Hippocampal formation (tissue), 2 donors: ENCODE results near the gene CDC45.

Source experiments
- DNase-seq, 2 donors: peaks; one replicate each; lab custom pipeline; 2025; lab: John Stamatoyannopoulos, UW

Gene CDC45

DNA sequence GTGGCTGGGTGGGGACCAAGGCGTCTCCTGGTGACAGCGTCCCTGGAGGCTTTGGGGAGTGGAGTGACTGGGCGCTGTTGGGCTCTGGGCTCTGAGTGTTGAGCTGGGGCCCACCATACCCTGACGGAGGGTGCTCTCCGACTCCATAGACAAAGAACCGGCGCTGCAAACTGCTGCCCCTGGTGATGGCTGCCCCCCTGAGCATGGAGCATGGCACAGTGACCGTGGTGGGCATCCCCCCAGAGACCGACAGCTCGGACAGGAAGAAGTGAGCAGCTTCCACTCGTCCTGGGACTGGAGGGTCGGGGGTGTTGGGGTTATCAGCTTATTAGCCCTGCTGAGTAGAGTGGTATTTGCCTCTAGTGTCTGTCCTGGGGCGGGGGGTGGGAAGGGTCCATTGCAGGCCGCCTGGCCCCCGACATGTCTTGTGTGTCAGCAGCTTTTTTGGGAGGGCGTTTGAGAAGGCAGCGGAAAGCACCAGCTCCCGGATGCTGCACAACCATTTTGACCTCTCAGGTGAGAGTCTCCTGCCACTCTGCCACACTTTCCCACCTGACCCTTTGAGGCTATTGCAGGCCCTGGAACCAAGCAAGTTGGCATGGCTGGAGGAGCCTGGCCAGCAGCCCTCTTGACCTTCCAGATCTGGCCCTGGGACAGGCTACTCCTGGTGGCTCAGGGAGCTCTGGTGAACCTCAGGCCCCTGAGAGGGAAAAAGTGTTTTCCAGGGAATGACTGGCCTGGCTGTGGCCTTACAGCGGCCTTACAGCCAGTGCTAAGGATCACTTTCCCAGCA, 36.9 kb downstream of the CDC45 start:
- no peak for DNase-seq

DNA sequence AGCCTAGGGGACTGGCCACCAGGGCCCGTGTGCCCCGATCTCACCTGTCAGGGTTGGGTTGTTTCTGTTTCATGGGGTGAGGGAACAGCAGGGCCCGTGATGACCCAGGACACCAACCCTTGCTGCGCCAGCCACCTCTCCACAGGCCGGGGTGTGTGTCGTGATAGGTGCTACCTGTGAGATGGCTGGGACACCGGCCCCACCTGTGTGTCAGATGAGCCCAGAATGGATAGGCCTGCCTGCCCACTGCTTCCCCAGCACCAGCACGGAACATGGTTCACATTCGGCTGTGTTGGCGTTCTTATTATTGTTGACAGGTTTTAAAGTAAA, 37.4 kb downstream of the CDC45 start:
- DNase-seq = no peak

DNA sequence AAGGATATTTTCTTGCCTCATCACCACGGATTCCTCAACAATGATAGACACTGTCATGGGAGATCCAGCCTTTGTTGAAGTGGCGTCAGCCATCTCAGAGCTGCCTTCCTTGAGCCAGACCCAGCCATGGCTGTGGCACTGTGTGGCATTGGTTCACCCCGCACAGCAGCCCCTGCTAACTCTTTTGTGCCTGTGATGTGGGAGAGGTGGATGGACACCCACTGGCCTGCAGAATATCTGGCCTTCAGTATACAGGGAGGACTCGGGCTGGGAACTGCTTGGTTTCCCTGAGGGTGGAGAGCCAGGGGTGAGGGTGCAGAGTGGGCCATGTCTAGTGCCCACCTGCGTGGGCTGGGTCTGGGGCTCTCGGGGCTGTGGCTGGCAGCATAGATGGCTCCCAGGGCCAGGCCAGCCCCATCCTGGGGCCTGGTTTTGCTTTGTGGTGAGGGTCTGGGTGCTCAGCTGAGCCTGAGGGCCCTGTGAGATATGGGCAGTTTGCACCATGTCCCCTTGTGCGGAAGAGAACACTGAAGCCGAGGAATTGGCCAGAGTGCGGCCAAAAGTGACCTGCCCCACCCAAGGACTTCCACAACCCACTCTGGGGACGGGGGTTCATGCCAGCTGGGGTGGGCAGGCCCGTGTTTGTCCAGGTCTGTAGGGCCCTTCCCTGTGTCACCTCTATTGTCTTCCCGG, 38.3 kb downstream of the CDC45 start:
- no peak for DNase-seq

DNA sequence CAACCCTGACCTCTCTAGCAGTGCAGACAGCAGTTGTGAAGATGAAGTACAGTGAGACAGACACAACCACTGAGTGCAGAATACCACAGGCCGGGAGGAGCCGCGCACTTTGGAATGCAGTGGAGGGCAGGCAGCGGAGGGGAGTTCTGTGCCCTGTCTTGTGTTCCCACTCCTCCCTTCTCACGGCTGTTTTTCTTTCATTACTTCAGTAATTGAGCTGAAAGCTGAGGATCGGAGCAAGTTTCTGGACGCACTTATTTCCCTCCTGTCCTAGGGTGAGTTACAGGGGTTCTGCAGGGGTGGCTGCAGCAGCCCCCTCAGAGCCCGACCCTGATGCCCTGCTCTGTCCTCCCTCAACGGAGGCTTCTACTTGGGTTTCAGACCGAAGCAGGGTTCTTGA, 38.9 kb downstream of the CDC45 start:
- no peak for DNase-seq

DNA sequence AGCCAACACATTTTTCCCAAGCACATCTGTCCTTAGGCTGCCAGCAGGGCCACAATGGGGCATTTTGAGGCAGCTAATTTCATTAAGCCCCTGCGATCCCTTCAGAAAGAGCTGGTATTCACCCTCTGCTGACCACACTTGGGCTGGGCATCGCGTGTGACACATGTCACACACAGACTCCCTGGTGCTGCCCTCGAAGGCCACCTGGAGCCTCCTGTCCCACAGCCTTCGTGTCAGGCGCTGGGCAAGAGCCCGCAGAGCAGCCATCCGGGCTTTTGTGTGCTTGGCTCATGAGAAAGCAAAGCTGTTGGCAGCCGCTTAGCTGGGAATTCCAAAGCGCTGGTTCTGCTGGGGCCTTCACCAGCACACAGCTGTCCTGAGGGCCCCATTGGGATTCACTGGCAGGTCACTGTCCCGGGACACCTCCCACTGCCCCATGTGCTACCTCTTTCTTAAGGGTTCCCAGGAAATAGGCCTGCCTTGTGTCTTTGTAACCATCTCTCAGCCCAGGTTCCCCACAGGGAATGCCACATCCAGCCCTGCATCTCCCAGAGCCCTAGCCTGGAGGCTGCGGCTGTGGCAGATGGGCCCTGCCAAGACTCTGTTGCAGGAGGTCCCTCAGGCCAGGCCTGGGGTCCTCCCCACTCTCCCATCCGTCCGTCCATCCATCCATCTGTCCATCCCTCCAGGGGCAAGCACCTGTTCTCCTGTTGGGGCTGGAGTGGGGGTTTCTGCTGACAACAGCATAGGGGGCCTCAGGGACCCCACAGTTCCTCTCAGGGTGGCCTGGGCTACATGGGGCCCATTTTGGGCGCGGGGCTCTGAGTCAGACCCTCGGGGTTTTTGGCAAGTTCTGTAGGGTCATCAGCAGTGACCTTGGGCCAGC, 39.6 kb downstream of the CDC45 start:
- DNase-seq = no peak

DNA sequence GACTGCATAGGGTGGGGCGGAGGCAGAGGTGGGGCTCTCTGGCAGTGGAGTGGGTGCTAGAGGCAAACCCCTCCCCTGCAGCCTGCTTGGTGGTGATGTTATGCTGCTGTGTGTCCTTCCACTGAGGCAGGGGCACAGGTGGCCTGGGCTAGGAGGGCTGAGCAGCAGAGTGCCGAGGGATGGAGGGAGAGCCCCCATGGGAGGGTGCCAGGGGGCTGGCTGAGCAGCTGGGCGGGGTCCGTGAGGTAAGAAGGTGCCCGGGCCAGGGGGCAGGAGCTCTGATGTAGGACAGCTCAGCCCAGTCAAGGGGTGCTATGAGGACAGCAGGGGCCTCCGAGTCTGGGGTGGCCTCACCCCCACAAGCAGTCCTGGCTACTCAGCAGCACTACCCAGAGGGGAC, 40.3 kb downstream of the CDC45 start:
- no peak for DNase-seq

DNA sequence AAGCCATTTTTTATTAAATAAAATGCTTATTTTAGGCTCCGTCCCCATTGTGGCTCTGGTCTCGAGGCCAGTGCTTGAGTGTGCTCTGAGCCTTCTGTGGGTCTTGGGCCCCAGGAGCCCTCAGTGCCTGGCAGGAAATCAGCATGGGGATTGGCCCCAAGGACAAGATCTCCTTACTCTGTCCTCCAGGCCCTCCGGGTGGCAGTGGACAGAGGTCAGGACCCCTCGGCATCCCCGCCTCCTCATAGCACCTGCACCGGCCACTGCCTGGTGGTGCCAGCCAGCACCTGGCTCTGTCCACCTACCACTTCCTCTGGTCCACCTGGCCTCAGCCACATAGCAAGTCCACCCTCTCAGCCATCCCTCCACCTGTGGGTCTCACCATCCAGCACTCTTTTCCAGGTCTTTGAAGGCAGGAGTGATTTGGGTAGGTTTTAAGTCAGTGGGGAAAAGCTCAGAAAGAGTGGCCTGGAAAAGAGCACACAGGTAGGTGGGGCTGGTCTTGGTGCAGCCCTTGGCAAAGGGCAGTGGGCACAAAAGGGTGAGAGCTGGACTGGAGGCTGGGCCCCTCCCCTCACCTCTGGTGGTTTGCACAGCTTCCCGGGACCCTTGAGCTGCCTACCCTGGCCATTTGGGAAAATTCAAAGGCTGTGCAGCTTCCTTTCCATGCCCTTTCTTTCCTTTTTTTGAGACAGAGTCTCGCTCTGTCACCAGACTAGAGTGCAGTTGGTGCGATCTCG, 41.0 kb downstream of the CDC45 start:
- no peak for DNase-seq

DNA sequence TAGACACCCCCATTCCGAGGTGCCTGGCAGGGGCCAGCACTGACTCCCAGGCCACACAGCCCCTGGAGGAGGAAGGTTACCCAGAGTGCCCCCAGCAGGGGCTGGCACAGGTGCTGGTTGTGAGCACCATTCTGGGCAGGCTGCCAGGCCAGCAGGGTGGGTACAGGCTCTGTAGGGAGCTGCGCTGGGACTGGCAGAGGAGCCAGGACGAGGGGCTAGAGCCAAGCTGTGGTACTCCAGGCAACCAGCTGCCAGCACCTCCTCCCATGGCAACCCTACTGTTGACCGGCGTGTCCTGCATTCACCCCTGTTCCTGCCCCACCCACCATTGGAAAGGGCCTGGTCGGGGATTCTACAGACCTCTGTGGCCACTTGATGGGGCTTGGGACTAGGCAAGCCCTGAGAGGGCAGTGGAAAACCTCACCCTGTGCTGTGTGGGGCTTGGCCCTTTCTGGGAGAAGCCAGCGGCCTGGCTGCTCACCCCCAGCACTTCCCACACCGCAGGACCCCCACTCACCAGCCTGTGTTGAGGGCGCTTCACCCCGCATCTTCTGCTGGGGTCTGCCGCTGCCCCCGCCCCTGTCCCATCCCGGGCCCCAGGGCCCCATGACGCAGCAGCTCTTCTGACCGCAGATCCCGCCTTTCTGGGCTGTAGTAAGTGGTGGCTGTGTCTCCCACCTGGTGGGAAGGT, 42.6 kb downstream of the CDC45 start:
- peak; percentile 23 to 28 for DNase-seq

DNA sequence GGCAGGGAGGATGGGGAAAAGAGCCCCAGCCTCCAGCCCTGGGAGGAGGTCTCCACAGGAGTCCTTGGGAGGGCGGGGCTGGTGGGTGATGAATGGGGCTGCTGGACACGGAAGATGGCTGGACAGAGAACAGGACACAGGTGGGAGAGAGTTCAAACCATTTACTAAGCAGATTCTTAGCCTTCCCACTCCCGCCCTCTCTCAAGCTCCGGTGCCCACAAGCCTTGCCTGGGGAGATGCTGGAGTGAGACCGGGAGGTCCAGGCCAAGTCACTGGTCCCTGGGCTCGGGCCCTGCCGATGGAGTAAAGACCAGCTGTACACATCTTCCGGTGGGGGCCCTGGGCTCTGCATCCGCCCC, 43.1 kb downstream of the CDC45 start:
- no peak for DNase-seq

DNA sequence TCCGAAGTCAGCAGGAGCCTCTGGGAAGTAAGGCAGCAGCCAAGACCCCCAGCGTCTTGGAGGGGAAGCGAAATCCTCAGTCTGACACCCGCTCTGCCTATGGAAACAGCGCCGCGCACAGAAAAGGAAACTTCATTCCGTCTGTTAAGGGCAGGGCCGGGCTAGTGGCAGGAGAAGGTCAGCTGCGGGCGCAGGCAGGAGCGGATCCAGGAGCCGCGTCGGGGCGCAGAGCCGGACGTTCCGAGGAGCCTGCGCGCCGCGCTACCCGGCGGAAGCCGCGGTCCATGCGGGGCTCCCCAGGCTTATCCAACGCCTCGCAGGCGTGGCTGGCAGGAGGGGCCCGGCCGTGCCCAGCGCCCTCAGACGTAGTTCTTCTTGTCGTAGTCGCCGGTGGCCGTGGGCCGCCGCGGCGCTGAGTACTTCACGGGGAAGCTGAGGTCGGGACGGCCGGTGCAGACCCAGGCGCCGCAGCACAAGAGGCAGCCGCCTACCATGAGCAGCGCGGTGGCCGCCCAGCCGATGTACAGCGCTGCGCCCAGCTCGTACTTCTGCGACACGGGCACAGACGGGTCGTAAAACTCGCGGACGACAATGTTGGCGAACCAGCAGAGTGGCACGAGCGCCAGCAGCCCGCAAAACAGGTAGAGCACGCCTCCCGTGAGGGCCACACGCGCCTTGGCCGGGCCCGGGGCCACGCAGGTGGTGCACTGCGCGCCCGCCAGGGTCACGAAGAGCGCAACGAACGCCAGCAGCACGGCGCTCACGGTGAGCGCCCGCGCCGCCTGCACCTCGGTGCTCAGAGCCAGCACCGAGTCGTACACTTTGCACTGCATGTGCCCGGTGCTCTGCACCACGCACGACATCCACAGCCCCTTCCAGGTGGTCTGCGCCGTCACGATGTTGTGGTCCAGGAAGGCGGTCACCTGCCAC, 43.8 kb downstream of the CDC45 start:
- DNase-seq = no peak

DNA sequence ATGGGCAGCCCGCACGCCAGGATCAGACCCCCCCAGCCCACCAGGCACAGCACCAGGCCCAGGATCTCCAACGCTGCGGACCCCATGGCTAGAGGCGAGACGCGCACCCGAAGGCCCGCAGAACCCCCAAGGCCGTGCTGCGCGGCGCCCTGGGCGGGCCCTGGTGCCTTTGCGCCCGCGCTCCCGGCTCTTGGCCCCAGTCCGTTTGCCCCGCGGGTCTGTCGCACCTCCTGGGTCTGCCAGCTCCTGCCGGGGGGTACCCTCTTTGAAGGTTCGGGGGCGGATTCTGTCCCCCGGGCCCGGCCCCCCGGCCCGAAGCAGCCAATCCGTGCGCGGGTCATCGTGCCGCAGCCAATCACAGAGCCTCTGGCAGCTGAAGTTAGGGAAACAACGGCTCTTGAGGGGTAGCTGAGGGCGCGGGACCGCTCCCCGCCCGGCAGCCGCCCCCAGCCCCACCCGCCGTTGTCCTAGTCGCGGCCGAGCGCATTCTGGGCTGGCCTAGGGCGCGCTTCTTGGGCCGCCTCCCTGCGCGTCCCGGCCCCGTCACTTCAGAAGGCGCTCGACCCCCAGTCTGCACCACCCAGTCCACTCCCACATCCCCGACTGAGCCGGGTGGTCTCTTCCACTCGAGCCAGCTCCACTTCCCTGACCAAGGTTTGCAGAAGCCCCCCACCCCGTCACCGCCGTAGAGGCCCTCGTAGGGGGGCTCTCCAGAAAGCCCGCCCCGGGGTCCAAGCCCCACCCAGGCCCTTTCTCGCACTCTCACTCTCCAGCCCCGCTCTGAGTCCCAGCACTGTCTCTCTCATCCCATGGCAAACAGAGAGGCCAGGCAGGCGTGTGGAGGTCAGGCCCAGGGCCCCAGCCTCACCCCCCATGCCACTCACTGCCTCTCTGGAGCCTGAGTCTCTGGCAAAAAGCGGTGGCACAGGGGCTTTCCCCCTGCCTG, 44.7 kb downstream of the CDC45 start, which contains the start of gene CLDN5:
TSS of gene CLDN5 (minus strand) at position 241 of the 946 bp plus-strand sequence. CDS start at position 86, 155 bp downstream.
- DNase-seq = no peak

DNA sequence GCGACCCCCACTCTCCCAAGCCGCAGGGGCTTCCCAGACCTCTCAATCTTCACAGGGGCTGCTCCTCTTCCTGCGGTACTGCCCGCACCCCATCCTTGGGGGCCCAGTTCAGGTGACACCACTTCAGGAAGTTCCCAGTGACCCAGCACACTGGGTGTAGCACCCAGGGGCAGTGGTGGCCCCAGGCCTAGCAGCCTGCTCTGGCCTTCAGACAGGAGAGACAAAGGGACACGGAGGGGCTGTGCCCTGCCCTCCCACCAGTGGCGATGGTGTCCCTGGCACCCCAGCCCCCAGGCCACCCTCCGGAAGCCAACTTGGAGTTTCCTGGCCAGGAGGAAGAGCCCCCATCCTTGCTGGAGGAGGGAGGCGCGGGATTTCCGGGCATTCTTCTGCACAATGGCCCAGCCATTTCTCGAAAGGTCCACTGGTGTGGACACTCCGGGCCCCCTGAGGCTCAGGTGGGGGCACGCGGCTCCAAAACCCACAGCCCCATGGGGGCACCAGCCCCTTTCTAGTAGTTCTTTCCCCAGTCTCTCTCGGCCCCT, 45.5 kb downstream of the CDC45 start:
- DNase-seq = no peak

DNA sequence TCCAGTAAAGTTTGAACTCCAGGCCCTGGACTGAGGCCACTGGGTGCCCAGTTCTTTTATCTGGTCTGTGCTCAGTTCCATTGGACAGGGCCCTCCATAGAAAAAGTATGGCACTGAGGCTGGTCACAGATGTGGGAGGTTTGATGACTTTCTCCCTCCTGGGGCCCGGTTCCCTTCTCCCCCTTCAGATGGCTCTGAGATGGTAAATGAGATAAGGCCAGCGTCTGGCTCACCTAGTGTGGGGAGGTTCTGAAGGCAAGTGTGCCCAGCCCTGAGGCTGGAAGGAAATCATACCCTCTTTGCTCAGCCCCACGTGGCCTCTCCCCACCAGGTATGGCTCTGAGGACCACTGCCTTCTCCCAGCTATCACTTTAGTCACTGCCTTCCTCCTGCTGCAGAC, 45.9 kb downstream of the CDC45 start:
- no peak for DNase-seq

DNA sequence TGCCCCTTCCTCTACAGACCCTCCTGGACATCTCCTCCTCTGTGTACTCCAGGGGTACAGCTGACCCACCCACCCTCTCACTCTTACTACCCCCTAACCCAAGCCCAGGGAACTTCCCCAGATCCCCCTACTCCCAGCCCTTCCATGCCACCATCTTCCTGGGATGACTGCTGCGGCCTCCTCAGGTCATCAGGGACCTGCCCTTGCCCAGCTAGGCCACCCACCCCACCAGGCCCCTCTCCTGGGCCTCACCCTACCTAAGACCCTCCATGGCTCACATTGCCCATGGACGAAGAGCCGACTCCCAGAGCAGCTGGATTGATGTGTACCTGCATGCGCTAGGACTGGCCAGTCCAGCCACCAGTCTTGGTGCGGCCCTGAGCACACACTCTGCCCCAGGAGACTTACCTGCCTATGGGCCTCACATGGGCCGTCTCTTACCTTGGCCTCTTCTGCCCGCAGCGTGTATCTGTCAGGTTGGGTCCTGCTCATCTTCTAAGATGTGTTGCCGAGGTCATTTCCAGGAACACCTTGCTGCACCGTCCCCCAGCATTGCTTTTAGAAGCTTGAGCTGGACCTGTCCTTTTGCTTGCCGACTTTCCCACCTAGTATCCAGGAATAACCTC, 46.5 kb downstream of the CDC45 start:
- no peak for DNase-seq

DNA sequence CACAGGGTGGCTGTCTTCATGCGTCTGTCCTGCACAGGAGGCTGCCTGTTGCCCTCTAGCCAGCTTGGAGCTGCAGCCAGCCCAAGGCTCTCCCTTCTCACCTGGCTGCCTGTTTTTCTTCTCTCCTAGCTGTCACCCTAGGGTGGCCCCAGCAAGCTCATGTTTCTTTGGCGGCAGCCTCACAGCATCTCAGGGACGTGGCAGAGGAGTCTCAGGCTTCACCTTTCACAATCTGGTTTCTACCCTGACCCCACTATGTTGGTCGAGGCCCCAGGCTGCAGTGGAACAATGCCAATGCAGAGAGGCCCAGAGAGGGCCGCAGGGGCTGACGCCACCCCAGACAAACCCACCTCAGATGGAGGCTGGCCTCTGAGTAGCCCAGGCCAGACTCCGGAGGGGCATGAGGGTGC, 47.0 kb downstream of the CDC45 start:
- DNase-seq = no peak

DNA sequence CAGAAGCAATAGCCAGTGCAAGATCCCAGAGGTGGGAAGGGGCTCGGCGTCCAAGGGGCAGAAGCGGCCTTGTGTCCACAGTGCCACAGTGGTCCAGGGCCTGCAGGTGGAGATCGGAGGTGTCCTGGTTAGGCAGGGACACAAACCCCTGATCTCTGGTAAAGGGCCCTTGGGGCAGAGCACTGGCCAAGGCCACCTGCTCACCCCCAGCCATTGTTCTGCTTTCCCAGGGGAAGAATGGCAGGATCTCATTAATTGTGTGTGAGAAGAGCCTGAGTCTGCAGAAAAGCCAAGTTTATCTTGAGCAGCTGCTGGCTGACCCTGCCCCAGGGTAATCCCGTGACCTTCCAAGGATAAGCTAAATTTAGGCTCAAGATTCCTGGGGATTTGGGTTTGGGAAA, 47.6 kb downstream of the CDC45 start:
- no peak for DNase-seq

DNA sequence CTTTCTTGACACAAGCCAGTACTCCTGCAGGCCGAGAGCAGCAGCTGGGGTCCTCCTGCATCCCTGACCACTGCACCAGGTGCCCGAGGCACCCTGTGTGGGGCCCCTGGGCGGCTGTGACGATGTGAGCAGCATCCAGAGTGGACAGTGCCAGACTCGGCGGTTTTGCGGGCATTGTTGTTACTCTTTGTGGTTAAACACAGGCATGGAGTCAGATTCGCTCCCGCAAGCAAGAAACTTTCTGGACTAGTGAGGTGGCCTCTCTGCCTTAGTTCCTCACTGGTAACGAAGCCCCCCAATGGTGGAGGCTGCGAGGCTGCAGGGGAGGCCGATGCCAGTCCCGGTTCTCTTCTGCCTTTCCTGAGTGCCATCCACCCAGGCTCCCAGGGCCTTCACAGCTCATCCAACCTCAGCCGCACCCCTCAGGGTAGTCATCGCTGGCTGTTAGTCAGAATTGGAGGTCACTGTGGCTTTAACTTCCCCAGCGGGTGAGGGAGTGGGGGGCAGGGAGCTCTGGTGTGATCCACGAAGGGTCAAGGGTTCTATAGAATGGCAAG, 48.2 kb downstream of the CDC45 start:
- no peak for DNase-seq

DNA sequence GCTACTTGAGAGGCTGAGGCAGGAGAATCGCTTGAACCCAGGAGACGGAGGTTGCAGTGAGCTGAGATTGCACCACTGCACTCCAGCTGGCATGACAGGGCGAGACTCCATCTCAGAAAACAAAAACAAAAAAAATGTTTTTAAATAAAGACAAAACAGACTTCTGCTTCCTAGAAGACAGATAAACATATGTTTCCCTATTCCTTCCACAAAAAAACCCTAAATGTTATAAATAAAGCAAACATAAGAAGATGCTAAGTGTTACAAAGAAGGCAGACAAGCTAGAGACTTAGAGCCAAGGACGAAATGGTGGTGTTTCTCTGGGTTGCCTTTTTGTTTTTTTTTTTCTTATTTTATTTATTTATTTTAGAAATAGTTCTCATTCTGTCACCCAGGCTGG, 50.1 kb downstream of the CDC45 start:
- DNase-seq = no peak
